Adrenal gland (tissue), 5 donors: ENCODE data around the gene TTC34.

ENCODE experiments used
- POLR2A ChIP-seq, 2 donors: fragments of 450-650 bp; IDR thresholded peaks; one replicate each; pipeline ENCODE4 v1.6.1; 2017; ENCODE audit warnings: antibody characterized with exemption in 2 of 2, mild to moderate bottlenecking in 2 of 2, moderate library complexity in 1 of 2
- TF ChIP-seq, protein P1 (sequence below), 6 experiments: fragments of 450-650 bp in 4 of 6; fragments of 200-600 bp in 2 of 6; sonication (generic) in 1 of 6; IDR thresholded peaks; 1 replicate in 5 of 6; 2 replicates in 1 of 6; pipeline versions ENCODE4 v1.5.1 to v1.8.0; 2016 to 2021; ENCODE audit warnings: antibody characterized with exemption in 6 of 6, mild to moderate bottlenecking in 2 of 6, moderate library complexity in 1 of 6
- donor health status: DM: no; HTN: no; CAD: no.

GRCh38 chr1:2625311-2625710 lies 176.2 kb downstream of the TTC34 start:
- TF ChIP-seq, protein P1, sequence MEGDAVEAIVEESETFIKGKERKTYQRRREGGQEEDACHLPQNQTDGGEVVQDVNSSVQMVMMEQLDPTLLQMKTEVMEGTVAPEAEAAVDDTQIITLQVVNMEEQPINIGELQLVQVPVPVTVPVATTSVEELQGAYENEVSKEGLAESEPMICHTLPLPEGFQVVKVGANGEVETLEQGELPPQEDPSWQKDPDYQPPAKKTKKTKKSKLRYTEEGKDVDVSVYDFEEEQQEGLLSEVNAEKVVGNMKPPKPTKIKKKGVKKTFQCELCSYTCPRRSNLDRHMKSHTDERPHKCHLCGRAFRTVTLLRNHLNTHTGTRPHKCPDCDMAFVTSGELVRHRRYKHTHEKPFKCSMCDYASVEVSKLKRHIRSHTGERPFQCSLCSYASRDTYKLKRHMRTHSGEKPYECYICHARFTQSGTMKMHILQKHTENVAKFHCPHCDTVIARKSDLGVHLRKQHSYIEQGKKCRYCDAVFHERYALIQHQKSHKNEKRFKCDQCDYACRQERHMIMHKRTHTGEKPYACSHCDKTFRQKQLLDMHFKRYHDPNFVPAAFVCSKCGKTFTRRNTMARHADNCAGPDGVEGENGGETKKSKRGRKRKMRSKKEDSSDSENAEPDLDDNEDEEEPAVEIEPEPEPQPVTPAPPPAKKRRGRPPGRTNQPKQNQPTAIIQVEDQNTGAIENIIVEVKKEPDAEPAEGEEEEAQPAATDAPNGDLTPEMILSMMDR (IDR thresholded peaks at IDR 0.05) = no peak
- no peak for TF ChIP-seq POLR2A (IDR thresholded peaks at IDR 0.05)
